ENCODE results near the gene HS3ST3B1.

HS3ST3B1 gene

DNA sequence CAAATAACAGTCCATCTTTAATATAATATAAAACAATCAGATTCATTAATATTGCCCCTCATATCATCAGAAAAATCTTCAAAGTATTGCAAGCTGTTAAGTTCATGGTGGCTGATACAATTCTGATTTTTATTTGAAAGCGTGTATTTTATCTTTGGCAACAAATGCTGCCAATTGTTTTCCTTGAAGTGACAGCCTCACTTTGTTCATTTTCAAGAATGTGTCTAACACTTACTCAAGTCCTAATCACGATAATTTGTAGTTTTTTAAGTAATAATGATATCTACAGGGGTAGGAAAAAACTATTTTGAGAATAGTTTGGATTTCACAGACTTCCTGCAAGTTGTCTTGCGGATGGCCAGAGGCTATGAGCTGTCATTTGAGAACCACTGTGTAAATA lies 75.8 kb downstream of the HS3ST3B1 start:
- no peaks in the 10 kb centered on the region for H3K27me3 ChIP-seq (replicated peaks; ENCODE audit: insufficient read depth, low read length)
- H3K27ac ChIP-seq (ENCODE audit: low read length), result no peak overlapping the region
- no peak overlapping the region for H3K9ac ChIP-seq (ENCODE audit: low read length)
- no peaks in the 10 kb centered on the region for H3F3A ChIP-seq (ENCODE audit: insufficient read depth, low read length)
- H3K9me3 ChIP-seq (replicated peaks; ENCODE audit: insufficient read depth, low read length), result no peaks in the 10 kb centered on the region
- DNase-seq, result no peak
- TF ChIP-seq EZH2phosphoT487 (IDR thresholded peaks at IDR 0.05; ENCODE audit: low read length) (no peak), EZH2 (optimal IDR thresholded peaks at IDR 0.05; ENCODE audit: low read depth, low read length) (no peak), CTCF (IDR thresholded peaks at IDR 0.05; ENCODE audit: low read length) (no peak)
- H3K9me2 ChIP-seq (replicated peaks; ENCODE audit: insufficient read depth, low read length), result no peaks in the 10 kb centered on the region
- H3K36me3 ChIP-seq (replicated peaks; ENCODE audit: insufficient read depth, low read length), result no peaks in the 10 kb centered on the region
- H3K4me1 ChIP-seq (ENCODE audit: low read length), result no peaks in the 10 kb centered on the region
- H3K79me2 ChIP-seq (ENCODE audit: low read length), result no peaks in the 10 kb centered on the region
- no peak overlapping the region for H2AFZ ChIP-seq (ENCODE audit: low read length)
- no peak overlapping the region for H3K4me2 ChIP-seq (ENCODE audit: low read depth, low read length)
- H3K4me3 ChIP-seq (ENCODE audit: low read length), result no peak overlapping the region
- H4K20me1 ChIP-seq (ENCODE audit: insufficient read depth, low read length), result no peaks in the 10 kb centered on the region

- Histone ChIP-seq H3K79me2 (ENCODE audit: low read length) (no peaks in the 10 kb centered on the region), H4K20me1 (ENCODE audit: insufficient read depth, low read length) (no peaks in the 10 kb centered on the region), H3K9ac (ENCODE audit: low read length) (no peak overlapping the region), H3K27ac (ENCODE audit: low read length) (no peak overlapping the region), H3K27me3 (replicated peaks; ENCODE audit: insufficient read depth, low read length) (no peaks in the 10 kb centered on the region), H3K4me1 (ENCODE audit: low read length) (no peaks in the 10 kb centered on the region), H3F3A (ENCODE audit: insufficient read depth, low read length) (no peaks in the 10 kb centered on the region), H3K9me3 (replicated peaks; ENCODE audit: insufficient read depth, low read length) (no peaks in the 10 kb centered on the region), H2AFZ (ENCODE audit: low read length) (no peak overlapping the region), H3K4me3 (ENCODE audit: low read length) (no peak overlapping the region), H3K36me3 (replicated peaks; ENCODE audit: insufficient read depth, low read length) (no peaks in the 10 kb centered on the region), H3K9me2 (replicated peaks; ENCODE audit: insufficient read depth, low read length) (no peaks in the 10 kb centered on the region), H3K4me2 (ENCODE audit: low read depth, low read length) (no peak overlapping the region)
- no peak for DNase-seq
- TF ChIP-seq EZH2 (optimal IDR thresholded peaks at IDR 0.05; ENCODE audit: low read depth, low read length), result no peak
- no peak for TF ChIP-seq EZH2phosphoT487 (IDR thresholded peaks at IDR 0.05; ENCODE audit: low read length)
- no peak for TF ChIP-seq CTCF (IDR thresholded peaks at IDR 0.05; ENCODE audit: low read length)
These were observed 80.7 kb downstream of the HS3ST3B1 start for GRCh38 chr17:14381606-14382005.

- no peaks in the 10 kb centered on the region for H4K20me1 ChIP-seq (ENCODE audit: insufficient read depth, low read length)
- no peaks in the 10 kb centered on the region for H3K9me2 ChIP-seq (replicated peaks; ENCODE audit: insufficient read depth, low read length)
- H3F3A ChIP-seq (ENCODE audit: insufficient read depth, low read length), result no peaks in the 10 kb centered on the region
- H2AFZ ChIP-seq (ENCODE audit: low read length), result no peak overlapping the region
- H3K27ac ChIP-seq (ENCODE audit: low read length), result no peak overlapping the region
- no peaks in the 10 kb centered on the region for H3K36me3 ChIP-seq (replicated peaks; ENCODE audit: insufficient read depth, low read length)
- H3K9ac ChIP-seq (ENCODE audit: low read length), result no peak overlapping the region
- DNase-seq, result no peak
- no peaks in the 10 kb centered on the region for H3K27me3 ChIP-seq (replicated peaks; ENCODE audit: insufficient read depth, low read length)
- no peak overlapping the region for H3K4me3 ChIP-seq (ENCODE audit: low read length)
- H3K79me2 ChIP-seq (ENCODE audit: low read length), result no peaks in the 10 kb centered on the region
- TF ChIP-seq EZH2phosphoT487 (IDR thresholded peaks at IDR 0.05; ENCODE audit: low read length) (no peak), EZH2 (optimal IDR thresholded peaks at IDR 0.05; ENCODE audit: low read depth, low read length) (no peak), CTCF (IDR thresholded peaks at IDR 0.05; ENCODE audit: low read length) (no peak)
- H3K9me3 ChIP-seq (replicated peaks; ENCODE audit: insufficient read depth, low read length), result no peaks in the 10 kb centered on the region
- H3K4me1 ChIP-seq (ENCODE audit: low read length), result no peaks in the 10 kb centered on the region
- no peak overlapping the region for H3K4me2 ChIP-seq (ENCODE audit: low read depth, low read length)
These were observed 86.2 kb downstream of the HS3ST3B1 start for GRCh38 chr17:14387036-14387435.
